Esophagus muscularis mucosa (tissue), 4 donors: Measurements from ENCODE around the gene SYVN1. TPM values are rescaled to one million over a fixed set of nuclear protein-coding genes. Genes with fewer than 3 reads are reported as not detected.

Source experiments
- DNase-seq: peaks from one replicate; pipeline ENCODE4 v3.0.0-alpha.2; 2017; ENCODE audit errors: extremely low spot score
- H3K27ac ChIP-seq, 4 donors: fragments of 200-600 bp; sonication (generic); replicated peaks in 1 of 4; 1 replicate in 3 of 4; 2 replicates in 1 of 4; pipeline ENCODE4 v1.5.1; 2016 to 2019; ENCODE audit warnings: mild to moderate bottlenecking in 1 of 4
- H3K27me3 ChIP-seq, 4 donors: fragments of 200-600 bp; sonication (generic); one replicate each; pipeline versions ENCODE4 v1.5.1 to v1.6.0; 2016 to 2019
- H3K36me3 ChIP-seq, 4 donors: fragments of 200-600 bp; sonication (generic); one replicate each; pipeline ENCODE4 v1.5.1; 2016 to 2019
- H3K4me1 ChIP-seq, 4 donors: fragments of 200-600 bp; sonication (generic); one replicate each; pipeline ENCODE4 v1.5.1; 2016 to 2019
- H3K4me3 ChIP-seq, 4 donors: fragments of 200-600 bp; sonication (generic); 1 replicate in 2 of 4; 2 replicates in 2 of 4; pipeline ENCODE4 v1.5.1; 2016 to 2019; ENCODE audit warnings: mild to moderate bottlenecking in 4 of 4, moderate library complexity in 1 of 4
- H3K9me3 ChIP-seq, 4 donors: fragments of 200-600 bp; sonication (generic); 1 replicate in 3 of 4; 2 replicates in 1 of 4; pipeline ENCODE4 v1.5.1; 2016 to 2019
- CTCF ChIP-seq, 3 experiments: fragments of 200-600 bp in 2 of 3; fragments of 450-650 bp in 1 of 3; sonication (generic) in 2 of 3; IDR thresholded peaks; one replicate each; pipeline ENCODE4 v1.5.1; 2017 to 2019; ENCODE audit warnings: antibody characterized with exemption in 3 of 3, mild to moderate bottlenecking in 2 of 3, moderate library complexity in 1 of 3
- EP300 ChIP-seq: sonication (generic); formaldehyde crosslinking; IDR thresholded peaks from one replicate; pipeline ENCODE4 v1.6.1; 2017; ENCODE audit warnings: antibody characterized with exemption
- POLR2A ChIP-seq: fragments of 450-650 bp; IDR thresholded peaks from one replicate; pipeline ENCODE4 v1.6.1; 2017; ENCODE audit warnings: antibody characterized with exemption, moderate library complexity, mild to moderate bottlenecking, low read depth
- POLR2AphosphoS5 ChIP-seq, 2 donors: sonication (generic); formaldehyde crosslinking; IDR thresholded peaks; one replicate each; pipeline ENCODE4 v1.6.1; 2017; ENCODE audit warnings: antibody characterized with exemption in 2 of 2
- WGBS: methylation state at CpG from one replicate; pipeline ENCODE4 v1.1.5; 2018; 5-methylcytosine and 5-hydroxymethylcytosine counted together
- intact Hi-C: fragments of 100-400 bp; cut with DNase I; formaldehyde crosslinking; loops from one replicate; pipeline ENCODE4 v1.15.1; 2023
- total RNA-seq, 4 donors: library from RNA; depleted of rRNA; stranded (reverse); fragments of >200 nt; gene quantifications; one replicate each; pipeline versions ENCODE4 v1.1.0 to v1.2.1, GENCODE V29; 2016

The SYVN1 gene
- total RNA-seq, 4 donors from 2014 or later: 24.1 to 39.5 (median 27.5) TPM

- no peaks in the 10 kb centered on the region for H3K9me3 ChIP-seq
- H3K27me3 ChIP-seq: no peaks in the 10 kb centered on the region
- no peak overlapping the region for H3K27ac ChIP-seq
- intact Hi-C loops: no loop called here
- WGBS: 97% methylated on average over 4 of the region's 4 CpGs
- peaks cover under 1 to 6% (median 3%) of the 10 kb centered on the region in 4 donors for H3K4me1 ChIP-seq
- no peak for TF ChIP-seq POLR2A
- TF ChIP-seq POLR2AphosphoS5 (IDR thresholded peaks at IDR 0.05): no peak
- TF ChIP-seq CTCF (IDR thresholded peaks at IDR 0.05): no peak
- TF ChIP-seq EP300: no peak
- no peak for DNase-seq
- no peak overlapping the region for H3K4me3 ChIP-seq
- H3K36me3 ChIP-seq: peaks cover 22 to 44% (median 43%) of the 10 kb centered on the region in 4 donors
Measured at GRCh38 chr11:65090628-65091027, 43.7 kb downstream of the SYVN1 start.

- Histone ChIP-seq H3K27me3 (no peaks in the 10 kb centered on the region), H3K27ac (no peak overlapping the region), H3K36me3 (peaks cover 22 to 51% (median 50%) of the 10 kb centered on the region in 4 donors), H3K4me3 (no peak overlapping the region), H3K4me1 (peaks cover 8 to 13% (median 10%) of the 10 kb centered on the region in 4 donors), H3K9me3 (no peaks in the 10 kb centered on the region)
- 100% methylated on average over 3 of the region's 4 CpGs for WGBS
- no peak for DNase-seq
- intact Hi-C loops: no loop called here
- TF ChIP-seq CTCF (IDR thresholded peaks at IDR 0.05) (no peak), EP300 (no peak), POLR2A (no peak), POLR2AphosphoS5 (IDR thresholded peaks at IDR 0.05) (no peak)
Measured at GRCh38 chr11:65089621-65090020, 44.7 kb downstream of the SYVN1 start.

DNA sequence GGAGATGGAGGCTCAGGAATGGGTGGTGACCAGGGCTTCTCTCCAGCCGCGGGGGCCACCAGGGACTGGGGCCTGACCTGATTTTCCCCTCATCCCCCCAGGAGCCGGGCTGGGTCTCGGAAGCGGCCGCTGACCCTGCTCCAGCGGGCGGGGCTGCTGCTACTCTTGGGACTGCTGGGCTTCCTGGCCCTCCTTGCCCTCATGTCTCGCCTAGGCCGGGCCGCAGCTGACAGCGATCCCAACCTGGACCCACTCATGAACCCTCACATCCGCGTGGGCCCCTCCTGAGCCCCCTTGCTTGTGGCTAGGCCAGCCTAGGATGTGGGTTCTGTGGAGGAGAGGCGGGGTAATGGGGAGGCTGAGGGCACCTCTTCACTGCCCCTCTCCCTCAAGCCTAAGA, 46.5 kb downstream of the SYVN1 start:
- WGBS: 94% methylated on average over 13 of the region's 15 CpGs
- Histone ChIP-seq H3K4me1 (peaks cover 17 to 24% (median 21%) of the 10 kb centered on the region in 4 donors), H3K4me3 (no peak overlapping the region), H3K36me3 (peaks cover 22 to 51% (median 50%) of the 10 kb centered on the region in 4 donors), H3K27me3 (no peaks in the 10 kb centered on the region), H3K9me3 (no peaks in the 10 kb centered on the region), H3K27ac (no peak overlapping the region)
- TF ChIP-seq EP300: no peak
- no peak for TF ChIP-seq POLR2AphosphoS5 (IDR thresholded peaks at IDR 0.05)
- TF ChIP-seq POLR2A: no peak
- no peak for TF ChIP-seq CTCF (IDR thresholded peaks at IDR 0.05)
- intact Hi-C loops: no loop called here
- no peak for DNase-seq

DNA sequence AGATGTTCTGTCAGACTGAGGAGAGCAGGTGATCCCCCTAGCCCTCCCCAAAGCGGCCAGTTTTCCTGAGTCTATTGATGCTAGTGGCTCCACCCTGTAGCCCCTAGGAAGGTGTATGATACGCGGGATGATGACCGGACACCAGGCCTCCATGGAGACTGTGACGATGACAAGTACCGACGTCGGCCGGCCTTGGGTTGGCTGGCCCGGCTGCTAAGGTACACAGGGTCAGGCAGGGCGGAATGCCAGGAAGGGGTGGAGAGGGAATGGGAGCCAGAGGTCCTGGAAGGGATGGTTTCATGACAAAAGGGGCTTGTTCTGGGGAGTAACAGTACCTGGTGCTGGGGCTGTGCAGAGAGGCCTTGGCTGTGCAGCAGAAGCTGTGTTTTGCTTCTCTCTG, 47.1 kb downstream of the SYVN1 start:
- 86% methylated on average over 11 of the region's 11 CpGs for WGBS
- no peak for DNase-seq
- peaks cover 17 to 24% (median 21%) of the 10 kb centered on the region in 4 donors for H3K4me1 ChIP-seq
- no peaks in the 10 kb centered on the region for H3K27me3 ChIP-seq
- intact Hi-C loops: no loop called here
- H3K36me3 ChIP-seq: peaks cover 22 to 51% (median 50%) of the 10 kb centered on the region in 4 donors
- H3K4me3 ChIP-seq: no peak overlapping the region
- H3K27ac ChIP-seq: no peak overlapping the region
- TF ChIP-seq CTCF (IDR thresholded peaks at IDR 0.05): no peak
- TF ChIP-seq POLR2A: no peak
- TF ChIP-seq POLR2AphosphoS5 (IDR thresholded peaks at IDR 0.05): no peak
- no peak for TF ChIP-seq EP300
- H3K9me3 ChIP-seq: no peaks in the 10 kb centered on the region

DNA sequence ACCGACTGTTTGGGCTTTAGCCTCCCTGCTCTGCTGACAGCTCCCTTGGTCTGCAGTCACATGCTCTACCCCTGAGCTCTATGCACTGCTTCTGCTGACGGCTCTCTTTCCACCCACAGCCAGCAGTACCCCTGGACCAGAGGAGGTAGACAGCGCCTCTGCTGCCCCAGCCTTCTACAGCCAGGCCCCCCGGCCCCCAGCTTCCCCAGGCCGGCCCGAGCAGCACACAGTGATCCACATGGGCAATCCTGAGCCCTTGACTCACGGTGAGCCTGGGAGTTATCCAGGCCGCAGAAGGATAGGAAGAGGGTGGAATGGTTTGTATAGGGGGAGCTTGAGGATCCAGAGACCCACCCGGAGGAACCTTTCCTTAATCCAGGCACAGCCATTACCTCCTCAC, 47.5 kb downstream of the SYVN1 start:
- Histone ChIP-seq H3K27ac (no peak overlapping the region), H3K27me3 (no peaks in the 10 kb centered on the region), H3K9me3 (no peaks in the 10 kb centered on the region), H3K4me1 (peaks cover 17 to 24% (median 21%) of the 10 kb centered on the region in 4 donors), H3K36me3 (peaks cover 22 to 51% (median 50%) of the 10 kb centered on the region in 4 donors), H3K4me3 (no peak overlapping the region)
- 92% methylated on average over 8 of the region's 9 CpGs for WGBS
- TF ChIP-seq EP300 (no peak), POLR2AphosphoS5 (IDR thresholded peaks at IDR 0.05) (no peak), CTCF (IDR thresholded peaks at IDR 0.05) (no peak), POLR2A (no peak)
- intact Hi-C loops: no loop called here
- no peak for DNase-seq
